GM12878 (cell line): ENCODE measurements around the gene FRZB. TPM values are rescaled to one million over a fixed set of nuclear protein-coding genes. Genes with fewer than 3 reads are reported as not detected.

ENCODE experiments used
- ATAC-seq: fragments of 200-7000 bp; cut with Tn5 transposase; 3 replicates; pipeline ENCODE4 v1.9.1; 2020; ENCODE audit warnings: mild to moderate bottlenecking, moderate library complexity
- BruUV-seq: library from RNA; stranded (reverse); fragments of 400-500 nt; replicated peaks from 2 replicates; lab custom pipeline; 2021; lab: Mats Ljungman, UMichigan
- CTCF ChIA-PET: fragments of 300-600 bp; sonication (Branson Sonifier 250); formaldehyde crosslinking; extraction: SDS; loops from one replicate; lab custom pipeline; 2021; ENCODE audit warnings: inconsistent platforms; lab: Yijun Ruan, JAX
- POLR2A ChIA-PET: fragments of 350-600 bp; formaldehyde crosslinking; extraction: SDS; loops from one replicate; lab custom pipeline; 2021; ENCODE audit warnings: inconsistent platforms; lab: Charles Lee
- RAD21 ChIA-PET: fragments of 300-600 bp; sonication (Branson Sonifier 250); formaldehyde crosslinking; loops from one replicate; lab custom pipeline; 2023; ENCODE audit warnings: antibody characterized with exemption; ENCODE audit not compliant: unreplicated experiment; lab: Charles Lee
- SMC1A ChIA-PET: fragments of 300-600 bp; sonication (Branson Sonifier 250); formaldehyde crosslinking; loops from one replicate; lab custom pipeline; 2023; ENCODE audit not compliant: unreplicated experiment, uncharacterized antibody; lab: Charles Lee
- DNase-seq: peaks from one replicate; pipeline ENCODE4 v3.0.0-alpha.2; 2011; ENCODE audit warnings: low read depth, low spot score
- FAIRE-seq: peaks from 3 replicates; lab custom pipeline; 2011; peaks lifted over from hg19 to GRCh38; lab: Jason Lieb, UNC
- H2AFZ ChIP-seq: 2 replicates; pipeline ENCODE4 v1.6.0; 2011; ENCODE audit warnings: low read depth, low read length, control low read depth; ENCODE audit not compliant: control insufficient read depth
- H3K27ac ChIP-seq: 2 replicates; pipeline ENCODE4 v1.5.1; 2011; ENCODE audit warnings: control low read depth; ENCODE audit not compliant: control insufficient read depth, insufficient read depth
- H3K27me3 ChIP-seq, 2 experiments: replicated peaks in 1 of 2; 2 replicates each; pipeline versions ENCODE4 v1.6.0 to v1.6.1; 2011; ENCODE audit warnings: low read length in 1 of 2; ENCODE audit not compliant: control insufficient read depth in 2 of 2, insufficient read depth in 2 of 2
- H3K36me3 ChIP-seq, 2 experiments: 2 replicates each; pipeline ENCODE4 v1.5.1; 2011; ENCODE audit warnings: low read length in 1 of 2; ENCODE audit not compliant: control insufficient read depth in 2 of 2, insufficient read depth in 2 of 2
- H3K4me1 ChIP-seq: 2 replicates; pipeline ENCODE4 v1.6.1; 2011; ENCODE audit warnings: mild to moderate bottlenecking, low read length, moderate library complexity, mixed read lengths; ENCODE audit not compliant: control insufficient read depth, insufficient read depth
- H3K4me2 ChIP-seq: 2 replicates; pipeline ENCODE4 v1.6.0; 2011; ENCODE audit warnings: control low read depth; ENCODE audit not compliant: control insufficient read depth, insufficient read depth
- H3K4me3 ChIP-seq: fragments of 200-600 bp; sonication (generic); 2 replicates; pipeline ENCODE4 v1.5.1; 2016
- H3K79me2 ChIP-seq: 2 replicates; pipeline ENCODE4 v1.6.0; 2011; ENCODE audit warnings: low read length; ENCODE audit not compliant: control insufficient read depth, insufficient read depth
- H3K9ac ChIP-seq: 2 replicates; pipeline ENCODE4 v1.8.0; 2011; ENCODE audit warnings: low read length, control low read depth, mixed read lengths; ENCODE audit not compliant: control insufficient read depth, insufficient read depth
- H3K9me3 ChIP-seq: replicated peaks from 3 replicates; pipeline ENCODE4 v1.5.1; 2011; ENCODE audit warnings: mild to moderate bottlenecking, low read length; ENCODE audit not compliant: control insufficient read depth, insufficient read depth
- H4K20me1 ChIP-seq: 2 replicates; pipeline ENCODE4 v1.6.0; 2011; ENCODE audit not compliant: control insufficient read depth, insufficient read depth
- HDGF ChIP-seq: fragments of 450-650 bp; IDR thresholded peaks from 2 replicates; pipeline ENCODE4 v1.6.1; 2016; ENCODE audit warnings: antibody characterized with exemption
- MAX ChIP-seq: IDR thresholded peaks from 2 replicates; pipeline ENCODE4 v1.6.1; 2012; ENCODE audit warnings: low read depth, low read length, improper control_type of control experiment
- MLLT1 ChIP-seq: fragments of 450-650 bp; IDR thresholded peaks from 2 replicates; pipeline ENCODE4 v1.6.1; 2016; ENCODE audit warnings: mild to moderate bottlenecking
- PKNOX1 ChIP-seq: fragments of 450-650 bp; IDR thresholded peaks from 2 replicates; pipeline ENCODE4 v1.6.1; 2016; ENCODE audit warnings: mild to moderate bottlenecking
- SIX5 ChIP-seq: IDR thresholded peaks from 2 replicates; pipeline ENCODE4 v1.6.1; 2011; ENCODE audit warnings: mild to moderate bottlenecking, low read depth, low read length, moderate library complexity; ENCODE audit not compliant: severe bottlenecking
- TCF3 ChIP-seq: IDR thresholded peaks from 2 replicates; pipeline ENCODE4 v1.6.1; 2012; ENCODE audit warnings: low read depth, mild to moderate bottlenecking, low read length, borderline replicate concordance; ENCODE audit not compliant: insufficient read depth
- ZNF592 ChIP-seq: fragments of 450-650 bp; IDR thresholded peaks from 2 replicates; pipeline ENCODE4 v1.6.1; 2017; ENCODE audit warnings: mild to moderate bottlenecking, moderate library complexity
- WGBS: methylation state at CpG from one replicate; pipeline ENCODE4 v1.1.6; 2016; ENCODE audit warnings: low lambda C conversion rate; ENCODE audit not compliant: insufficient replicate concordance, insufficient coverage; ENCODE audit errors: missing lambda C conversion rate; 5-methylcytosine and 5-hydroxymethylcytosine counted together
- in situ Hi-C: fragments of 300-500 bp; cut with MboI; formaldehyde crosslinking; loops from 9 replicates; pipeline ENCODE4 v1.14.3; 2018; ENCODE audit warnings: mixed read lengths
- intact Hi-C: fragments of 100-400 bp; cut with micrococcal nuclease; formaldehyde crosslinking; loops from one replicate; pipeline ENCODE4 v1.14.2; 2022; ENCODE audit not compliant: unreplicated experiment
- polyA plus RNA-seq, 11 experiments: library from polyadenylated mRNA; depleted of rRNA in 4 of 11; unstranded in 6 of 11; stranded (reverse) in 5 of 11; fragments of >200 nt; fragmentation: Nextera tagmentation in 4 of 11; fragmentation: Illumina TruSeq in 1 of 11; extraction: Ambion mirVana in 4 of 11; extraction: Trizol in 1 of 11; gene quantifications; 1 replicate in 1 of 11; 2 replicates in 10 of 11; pipeline versions ENCODE4 v1.2.1 to v1.2.3, GENCODE V29; 2011 to 2016; ENCODE audit warnings: inconsistent platforms in 2 of 11, missing spikeins in 2 of 11, low read depth in 1 of 11
- total RNA-seq, 4 experiments: library from RNA; depleted of rRNA in 3 of 4; stranded (reverse); fragments of >200 nt in 3 of 4; fragmentation: Illumina TruSeq in 1 of 4; extraction: Trizol in 1 of 4; gene quantifications; 2 replicates each; pipeline versions ENCODE4 v1.2.1 to v1.2.3, GENCODE V29; 2013 to 2021

The FRZB gene
- total and polyA plus RNA-seq, 10 of the 15 experiments (the other 5 are each of a cell fraction or from before 2014, with no cell fraction given), result 0.03 TPM; not detected in 9

- DNase-seq (no peak), ATAC-seq (peak; percentile 29), FAIRE-seq (no peak)
- TF ChIP-seq SIX5 (no peak), HDGF (no peak), PKNOX1 (no peak), MLLT1 (no peak), TCF3 (no peak), MAX (no peak), ZNF592 (no peak)
- H3K4me2 ChIP-seq, result no peak overlapping the region
- SMC1A ChIA-PET, result no interaction called here
- H3K27me3 ChIP-seq, result peaks cover 8 to 17% of the 10 kb centered on the region in 2 experiments
- POLR2A ChIA-PET, result no interaction called here
- intact Hi-C loops (no loop called here), in situ Hi-C loops (no loop called here)
- no peak overlapping the region for H2AFZ ChIP-seq
- no peaks in the 10 kb centered on the region for H3K79me2 ChIP-seq
- no TSS peak for BruUV-seq
- H3K4me3 ChIP-seq, result no peak overlapping the region
- no peaks in the 10 kb centered on the region for H4K20me1 ChIP-seq
- CTCF ChIA-PET, result no interaction called here
- 12% methylated on average over 17 of the region's 19 CpGs for WGBS
- H3K27ac ChIP-seq, result no peak overlapping the region
- no peaks in the 10 kb centered on the region for H3K4me1 ChIP-seq
- RAD21 ChIA-PET, result no interaction called here
- H3K36me3 ChIP-seq, result no peaks in the 10 kb centered on the region
- no peak overlapping the region for H3K9ac ChIP-seq
- no peaks in the 10 kb centered on the region for H3K9me3 ChIP-seq
These were observed 359 bp downstream of the FRZB start for GRCh38 chr2:182866095-182866460.
